OCI-LY3 (cell line): Measurements from ENCODE around the gene DUSP19.
A peak's percentile ranks its signal among the peaks of the same experiment; 100 is the strongest.

Experiments
- H2AFZ ChIP-seq: fragments of 200-600, 300-600 bp; shearing (Covaris generic); 2 replicates; pipeline ENCODE4 v1.6.0; 2014; ENCODE audit warnings: antibody characterized with exemption, low read depth, low read length
- H3K27ac ChIP-seq: fragments of 200-600, 300-600 bp; sonication (generic); 2 replicates; pipeline ENCODE4 v1.5.1; 2014; ENCODE audit warnings: mild to moderate bottlenecking, low read length, moderate library complexity, mixed read lengths
- H3K27me3 ChIP-seq: fragments of 200-600, 300-600 bp; sonication (generic); 2 replicates; pipeline ENCODE4 v1.6.1; 2014; ENCODE audit warnings: low read depth, low read length, mixed read lengths
- H3K36me3 ChIP-seq: fragments of 200-600, 300-600 bp; sonication (generic); replicated peaks from 2 replicates; pipeline ENCODE3; 2014; ENCODE audit warnings: low read depth, low read length, mixed read lengths
- H3K4me1 ChIP-seq: fragments of 300-600, 200-600 bp; sonication (generic); 2 replicates; pipeline ENCODE4 v1.6.1; 2014; ENCODE audit warnings: low read length, mixed read lengths
- H3K4me2 ChIP-seq: fragments of 200-600, 300-600 bp; sonication (generic); 2 replicates; pipeline ENCODE4 v1.6.1; 2014; ENCODE audit warnings: low read length, mixed read lengths
- H3K4me3 ChIP-seq: fragments of 300-600, 200-600 bp; sonication (generic); 2 replicates; pipeline ENCODE4 v1.5.1; 2014; ENCODE audit warnings: antibody characterized with exemption, mild to moderate bottlenecking, low read length, moderate library complexity
- H3K79me2 ChIP-seq: fragments of 300-600, 200-600 bp; shearing (Covaris generic); 2 replicates; pipeline ENCODE4 v1.6.1; 2014; ENCODE audit warnings: mild to moderate bottlenecking, low read length, mixed read lengths
- H3K9ac ChIP-seq: fragments of 300-600, 200-600 bp; shearing (Covaris generic); 2 replicates; pipeline ENCODE4 v1.6.0; 2014; ENCODE audit warnings: mild to moderate bottlenecking, low read length, moderate library complexity
- H3K9me3 ChIP-seq: fragments of 200-600, 300-600 bp; shearing (Covaris generic); 2 replicates; pipeline ENCODE4 v1.6.1; 2014; ENCODE audit warnings: low read length, mixed read lengths; ENCODE audit not compliant: insufficient read depth
- H4K20me1 ChIP-seq: fragments of 200-600, 300-600 bp; sonication (generic); 2 replicates; pipeline ENCODE4 v1.6.1; 2016; ENCODE audit warnings: low read length, mixed read lengths; ENCODE audit not compliant: insufficient read depth
- EZH2phosphoT487 ChIP-seq: fragments of 200-600 bp; shearing (Covaris generic); IDR thresholded peaks from 2 replicates; pipeline ENCODE4 v1.6.1; 2018; ENCODE audit warnings: antibody characterized with exemption, mixed run types, low read depth
- TF ChIP-seq, protein P1 (sequence below): fragments of 200-600, 300-600 bp; sonication (generic); IDR thresholded peaks from 2 replicates; pipeline ENCODE4 v1.5.1; 2014; ENCODE audit warnings: antibody characterized with exemption, low read length, low read depth

DUSP19 gene

DNA sequence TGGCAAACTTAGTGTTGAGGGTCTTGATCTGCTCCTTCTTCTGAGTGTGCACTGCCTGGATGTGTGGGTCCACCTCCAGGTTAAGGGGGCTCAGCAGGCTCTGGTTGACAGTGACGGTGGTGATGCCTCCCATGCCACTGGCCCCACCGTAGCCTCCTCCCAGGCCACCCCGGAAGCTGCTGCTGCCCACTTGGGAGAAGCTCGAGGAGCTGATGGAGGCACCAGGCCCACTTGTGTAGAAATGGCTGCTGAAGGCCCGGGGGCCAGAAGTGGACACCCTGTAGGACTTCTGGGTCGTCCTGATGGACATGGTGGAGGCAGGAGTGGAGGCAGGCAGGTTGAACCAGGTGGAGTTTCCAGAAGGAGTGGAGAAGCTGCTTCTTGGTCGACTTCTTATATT is 6.4 kb upstream of the DUSP19 start:
- no peak overlapping the region for H3K4me2 ChIP-seq
- peaks cover 30% of the 10 kb centered on the region for H3K27me3 ChIP-seq
- H2AFZ ChIP-seq, result no peak overlapping the region
- H3K4me1 ChIP-seq, result no peaks in the 10 kb centered on the region
- TF ChIP-seq, protein P1, sequence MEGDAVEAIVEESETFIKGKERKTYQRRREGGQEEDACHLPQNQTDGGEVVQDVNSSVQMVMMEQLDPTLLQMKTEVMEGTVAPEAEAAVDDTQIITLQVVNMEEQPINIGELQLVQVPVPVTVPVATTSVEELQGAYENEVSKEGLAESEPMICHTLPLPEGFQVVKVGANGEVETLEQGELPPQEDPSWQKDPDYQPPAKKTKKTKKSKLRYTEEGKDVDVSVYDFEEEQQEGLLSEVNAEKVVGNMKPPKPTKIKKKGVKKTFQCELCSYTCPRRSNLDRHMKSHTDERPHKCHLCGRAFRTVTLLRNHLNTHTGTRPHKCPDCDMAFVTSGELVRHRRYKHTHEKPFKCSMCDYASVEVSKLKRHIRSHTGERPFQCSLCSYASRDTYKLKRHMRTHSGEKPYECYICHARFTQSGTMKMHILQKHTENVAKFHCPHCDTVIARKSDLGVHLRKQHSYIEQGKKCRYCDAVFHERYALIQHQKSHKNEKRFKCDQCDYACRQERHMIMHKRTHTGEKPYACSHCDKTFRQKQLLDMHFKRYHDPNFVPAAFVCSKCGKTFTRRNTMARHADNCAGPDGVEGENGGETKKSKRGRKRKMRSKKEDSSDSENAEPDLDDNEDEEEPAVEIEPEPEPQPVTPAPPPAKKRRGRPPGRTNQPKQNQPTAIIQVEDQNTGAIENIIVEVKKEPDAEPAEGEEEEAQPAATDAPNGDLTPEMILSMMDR, result no peak
- no peak for TF ChIP-seq EZH2phosphoT487
- no peaks in the 10 kb centered on the region for H4K20me1 ChIP-seq
- no peak overlapping the region for H3K4me3 ChIP-seq
- peaks cover 7% of the 10 kb centered on the region; the same call in 1 of the 2 replicates for H3K9me3 ChIP-seq
- H3K27ac ChIP-seq, result no peak overlapping the region
- no peak overlapping the region for H3K9ac ChIP-seq
- no peaks in the 10 kb centered on the region for H3K36me3 ChIP-seq
- no peaks in the 10 kb centered on the region for H3K79me2 ChIP-seq

DNA sequence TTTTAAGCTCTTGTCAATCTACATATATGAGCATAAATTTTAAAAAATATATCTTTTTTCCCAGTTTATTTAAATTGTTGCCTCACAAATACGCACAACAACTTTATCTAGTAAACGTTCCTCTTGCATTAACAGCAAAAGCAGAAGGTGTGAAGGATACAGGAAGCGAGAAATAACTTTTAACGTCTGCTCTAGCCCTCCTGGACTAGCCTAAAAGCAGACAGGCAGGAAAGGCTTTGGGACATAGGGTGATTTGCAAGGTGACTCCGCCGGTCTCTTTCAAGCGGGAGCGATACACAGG is 434 bp upstream of the DUSP19 start:
- Histone ChIP-seq H3K9ac (peak overlapping the region; percentile 71), H3K27me3 (peaks cover 52% of the 10 kb centered on the region), H3K79me2 (no peaks in the 10 kb centered on the region), H2AFZ (peak overlapping the region; percentile 100), H3K27ac (no peak overlapping the region), H4K20me1 (no peaks in the 10 kb centered on the region), H3K4me2 (peak overlapping the region; percentile 93), H3K4me3 (peak overlapping the region; percentile 97), H3K9me3 (no peaks in the 10 kb centered on the region), H3K36me3 (no peaks in the 10 kb centered on the region), H3K4me1 (peaks cover 4% of the 10 kb centered on the region)
- TF ChIP-seq, protein P1, result no peak
- TF ChIP-seq EZH2phosphoT487, result no peak

DNA sequence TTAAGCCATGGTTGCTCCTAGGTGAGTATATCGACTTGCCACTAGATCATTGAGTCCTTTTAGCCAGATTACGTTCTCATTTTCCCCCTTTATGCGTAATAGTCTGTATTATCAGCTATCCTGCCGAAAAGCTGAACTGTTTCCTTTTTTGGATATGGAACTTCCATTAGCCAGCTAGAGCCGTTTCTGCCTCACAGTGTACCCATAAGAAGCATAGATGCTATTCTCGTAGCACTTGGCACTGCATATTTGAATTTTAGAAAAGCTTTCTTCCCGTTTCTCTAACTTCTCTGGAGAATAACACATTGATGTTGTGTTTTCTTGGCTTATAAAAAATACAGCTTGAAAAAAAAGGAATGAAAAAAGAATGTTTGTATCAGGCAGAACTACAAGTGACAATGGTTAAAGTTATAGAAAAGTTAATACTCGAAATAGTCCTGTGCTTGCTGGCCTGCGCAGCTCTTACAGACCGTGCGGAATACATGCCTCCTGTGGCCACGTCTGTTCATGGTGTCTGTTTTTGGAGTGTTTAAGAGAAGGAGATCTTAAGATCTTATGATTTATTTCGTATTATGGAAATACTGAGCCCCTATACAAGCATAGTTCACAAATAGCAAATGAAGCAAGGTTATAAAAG is 710 bp downstream of the DUSP19 start:
- no peaks in the 10 kb centered on the region for H4K20me1 ChIP-seq
- no peak overlapping the region for H3K27ac ChIP-seq
- no peaks in the 10 kb centered on the region for H3K36me3 ChIP-seq
- no peaks in the 10 kb centered on the region for H3K79me2 ChIP-seq
- peak overlapping the region; percentile 97 for H3K4me3 ChIP-seq
- H3K4me1 ChIP-seq, result peaks cover 4% of the 10 kb centered on the region
- TF ChIP-seq, protein P1, result no peak
- no peak for TF ChIP-seq EZH2phosphoT487
- peak overlapping the region; percentile 71 for H3K9ac ChIP-seq
- H3K9me3 ChIP-seq, result no peaks in the 10 kb centered on the region; the same call in 1 of the 2 replicates
- H3K4me2 ChIP-seq, result peak overlapping the region; percentile 93
- H2AFZ ChIP-seq, result peak overlapping the region; percentile 100
- H3K27me3 ChIP-seq, result peaks cover 59% of the 10 kb centered on the region

DNA sequence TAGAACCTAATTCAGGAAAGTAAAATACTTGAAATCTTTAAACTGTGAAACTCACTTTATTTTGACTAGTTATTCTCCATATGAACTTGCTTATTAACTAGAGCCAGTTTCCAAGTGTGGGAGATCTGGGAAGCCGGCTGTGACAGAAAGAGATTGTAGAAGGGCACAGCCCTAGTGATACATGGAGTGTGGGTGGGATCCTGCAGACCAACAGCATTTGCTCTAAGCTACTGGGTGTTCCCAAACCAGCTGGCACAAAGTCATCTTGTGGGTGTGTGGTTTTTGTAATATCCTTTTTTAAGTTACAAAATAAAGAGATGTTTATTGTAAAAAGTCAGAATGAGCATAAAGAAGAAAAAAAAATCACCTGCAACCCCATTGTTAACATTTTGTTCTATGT is 3.4 kb downstream of the DUSP19 start:
- Histone ChIP-seq H3K36me3 (no peaks in the 10 kb centered on the region), H3K27ac (no peak overlapping the region), H3K4me1 (peaks cover 4% of the 10 kb centered on the region), H3K4me3 (no peak overlapping the region), H3K9me3 (no peaks in the 10 kb centered on the region; the same call in 1 of the 2 replicates), H4K20me1 (no peaks in the 10 kb centered on the region), H2AFZ (no peak overlapping the region), H3K27me3 (peaks cover 47% of the 10 kb centered on the region), H3K79me2 (no peaks in the 10 kb centered on the region), H3K4me2 (no peak overlapping the region), H3K9ac (no peak overlapping the region)
- TF ChIP-seq, protein P1, result no peak
- no peak for TF ChIP-seq EZH2phosphoT487
